ENCODE data around the gene AGAP5.

- TF ChIP-seq, protein P1, sequence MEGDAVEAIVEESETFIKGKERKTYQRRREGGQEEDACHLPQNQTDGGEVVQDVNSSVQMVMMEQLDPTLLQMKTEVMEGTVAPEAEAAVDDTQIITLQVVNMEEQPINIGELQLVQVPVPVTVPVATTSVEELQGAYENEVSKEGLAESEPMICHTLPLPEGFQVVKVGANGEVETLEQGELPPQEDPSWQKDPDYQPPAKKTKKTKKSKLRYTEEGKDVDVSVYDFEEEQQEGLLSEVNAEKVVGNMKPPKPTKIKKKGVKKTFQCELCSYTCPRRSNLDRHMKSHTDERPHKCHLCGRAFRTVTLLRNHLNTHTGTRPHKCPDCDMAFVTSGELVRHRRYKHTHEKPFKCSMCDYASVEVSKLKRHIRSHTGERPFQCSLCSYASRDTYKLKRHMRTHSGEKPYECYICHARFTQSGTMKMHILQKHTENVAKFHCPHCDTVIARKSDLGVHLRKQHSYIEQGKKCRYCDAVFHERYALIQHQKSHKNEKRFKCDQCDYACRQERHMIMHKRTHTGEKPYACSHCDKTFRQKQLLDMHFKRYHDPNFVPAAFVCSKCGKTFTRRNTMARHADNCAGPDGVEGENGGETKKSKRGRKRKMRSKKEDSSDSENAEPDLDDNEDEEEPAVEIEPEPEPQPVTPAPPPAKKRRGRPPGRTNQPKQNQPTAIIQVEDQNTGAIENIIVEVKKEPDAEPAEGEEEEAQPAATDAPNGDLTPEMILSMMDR (IDR thresholded peaks at IDR 0.05), result no peak
- TF ChIP-seq POLR2A (IDR thresholded peaks at IDR 0.05), result no peak
Observed at GRCh38 chr10:73730153-73730906, 32.4 kb upstream of the AGAP5 start.

Data from testis (tissue), 2 donors.